UCSD-AML1 (cell line): ENCODE data around the gene RGPD4.

Source experiments
- DNase-seq: peaks from one replicate; lab custom pipeline; 2025; ENCODE audit not compliant: unreplicated experiment; lab: John Stamatoyannopoulos, UW

The RGPD4 gene

DNA sequence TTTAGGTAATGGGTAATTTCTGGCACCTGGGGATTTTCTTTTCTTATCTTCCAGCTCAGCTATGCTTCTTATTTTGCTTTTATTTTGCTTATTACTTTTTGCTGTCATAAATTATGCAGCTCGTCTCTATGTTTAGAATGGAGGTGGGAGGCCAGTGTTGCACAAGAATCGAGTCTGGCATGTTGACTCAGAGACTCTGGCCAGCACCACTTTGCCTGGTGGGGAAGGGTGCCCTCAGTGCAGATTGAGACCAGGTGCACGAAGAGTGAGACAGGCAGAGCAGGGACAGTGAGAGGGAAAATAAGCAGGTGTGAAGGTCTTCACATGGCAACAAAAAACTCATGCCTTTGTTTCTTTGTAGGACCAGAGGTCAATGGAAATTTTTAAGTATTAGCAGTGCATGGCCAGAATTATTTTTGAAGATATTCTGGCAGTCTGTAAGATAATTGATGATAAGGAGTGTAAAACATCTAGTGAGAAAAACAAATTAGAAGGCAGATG is 100.4 kb downstream of the RGPD4 start:
- DNase-seq = no peak

GRCh38 chr2:107931412-107931811 is 104.7 kb downstream of the RGPD4 start:
- no peak for DNase-seq

DNA sequence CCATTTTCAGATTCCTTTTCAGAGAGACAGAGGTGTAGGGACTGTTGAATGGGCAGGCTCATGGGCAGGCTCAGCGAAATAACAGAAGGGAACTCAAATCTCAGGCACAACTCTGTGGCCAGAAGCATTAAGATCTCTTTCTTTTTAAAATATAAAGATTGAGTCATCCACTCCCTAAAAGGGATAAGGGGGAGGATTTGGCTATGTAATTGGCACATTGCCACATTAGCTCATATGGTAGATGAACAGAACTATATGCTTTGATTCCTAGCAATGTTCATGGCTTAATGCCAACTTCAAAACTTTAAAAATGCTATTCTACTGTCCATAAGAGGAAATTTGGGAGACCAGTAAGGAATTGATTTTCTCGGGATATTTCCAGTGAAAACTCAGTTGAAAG is 105.8 kb downstream of the RGPD4 start:
- DNase-seq = no peak

DNA sequence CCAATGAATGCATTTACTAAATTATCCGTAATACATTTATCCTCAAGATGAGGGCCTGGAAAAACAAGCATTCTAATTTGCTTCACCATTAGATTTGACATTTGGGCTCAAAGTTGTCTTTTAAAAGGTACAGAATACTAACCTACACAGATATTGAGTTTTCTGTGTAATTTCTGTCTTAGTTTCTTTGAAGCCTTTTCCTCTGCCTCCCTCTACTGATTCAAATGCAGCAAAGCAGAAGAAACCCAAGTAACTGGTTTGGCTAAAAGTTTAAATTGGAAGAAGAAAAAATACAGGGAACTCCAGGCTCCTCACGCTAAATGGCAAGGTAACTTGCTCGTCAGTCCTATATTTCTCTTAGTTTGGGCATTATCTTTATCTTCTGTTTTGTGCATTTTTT is 106.3 kb downstream of the RGPD4 start:
- DNase-seq = no peak

- DNase-seq = no peak
Observed at GRCh38 chr2:107936433-107937359, 110.0 kb downstream of the RGPD4 start.
